ENCODE results near the gene RAET1E.
A peak's percentile ranks its signal among the peaks of the same experiment; 100 is the strongest.
"Not testable (repeated sequence)": the region's sequence is repeated elsewhere in the genome, so short reads cannot be mapped to it uniquely, and the experiment has no call there.

The RAET1E gene

GRCh38 chr6:149897015-149897697 is 757 bp downstream of the RAET1E start:
- Histone ChIP-seq H3K36me3 (ENCODE audit: control insufficient read depth, insufficient read depth, low read length, severe bottlenecking) (no peaks in the 10 kb centered on the region), H3K4me3 (ENCODE audit: low read length) (peak overlapping the region; percentile 82), H3K9me3 (ENCODE audit: control insufficient read depth, low read length) (no peaks in the 10 kb centered on the region), H3K27me3 (replicated peaks; ENCODE audit: control insufficient read depth, insufficient read depth, low read length) (no peaks in the 10 kb centered on the region), H3K4me1 (ENCODE audit: control insufficient read depth, insufficient read depth, low read length) (peaks cover 49% of the 10 kb centered on the region), H3K9ac (ENCODE audit: low read length) (peak overlapping the region; percentile 88)
- peak; percentile 96 for DNase-seq (ENCODE audit: low read depth)

- no peaks in the 10 kb centered on the region for H3K36me3 ChIP-seq (ENCODE audit: control insufficient read depth, insufficient read depth, low read length, severe bottlenecking)
- H3K4me1 ChIP-seq (ENCODE audit: control insufficient read depth, insufficient read depth, low read length) = peaks cover 49% of the 10 kb centered on the region
- DNase-seq (ENCODE audit: low read depth) = peak; percentile 13
- peak overlapping the region; percentile 88 for H3K9ac ChIP-seq (ENCODE audit: low read length)
- H3K9me3 ChIP-seq (ENCODE audit: control insufficient read depth, low read length) = no peaks in the 10 kb centered on the region
- peak overlapping the region; percentile 82 for H3K4me3 ChIP-seq (ENCODE audit: low read length)
- no peaks in the 10 kb centered on the region for H3K27me3 ChIP-seq (replicated peaks; ENCODE audit: control insufficient read depth, insufficient read depth, low read length)
These were observed 1.4 kb downstream of the RAET1E start for GRCh38 chr6:149896491-149896890.

- Histone ChIP-seq H3K4me3 (ENCODE audit: low read length) (peak overlapping the region; percentile 63), H3K9ac (ENCODE audit: low read length) (peak overlapping the region; percentile 88)
- DNase-seq (ENCODE audit: low read depth) = peak; percentile 18
These were observed 2.1 kb downstream of the RAET1E start for GRCh38 chr6:149895833-149896271.

GRCh38 chr6:149895048-149895590 is 2.8 kb downstream of the RAET1E start:
- Histone ChIP-seq H3K4me1 (ENCODE audit: control insufficient read depth, insufficient read depth, low read length) (peaks cover 60% of the 10 kb centered on the region), H3K9ac (ENCODE audit: low read length) (peak overlapping the region; percentile 81), H3K27me3 (replicated peaks; ENCODE audit: control insufficient read depth, insufficient read depth, low read length) (no peaks in the 10 kb centered on the region), H3K36me3 (ENCODE audit: control insufficient read depth, insufficient read depth, low read length, severe bottlenecking) (no peaks in the 10 kb centered on the region), H3K9me3 (ENCODE audit: control insufficient read depth, low read length) (no peaks in the 10 kb centered on the region), H3K4me3 (ENCODE audit: low read length) (peak overlapping the region; percentile 63)
- DNase-seq (ENCODE audit: low read depth) = peak; percentile 72

More at GRCh38 chr6:149895833-149896271, 2.1 kb downstream of the RAET1E start:
- no peaks in the 10 kb centered on the region for H3K36me3 ChIP-seq (ENCODE audit: control insufficient read depth, insufficient read depth, low read length, severe bottlenecking)
- no peaks in the 10 kb centered on the region for H3K27me3 ChIP-seq (replicated peaks; ENCODE audit: control insufficient read depth, insufficient read depth, low read length)
- H3K4me1 ChIP-seq (ENCODE audit: control insufficient read depth, insufficient read depth, low read length) = peaks cover 54% of the 10 kb centered on the region
- H3K9me3 ChIP-seq (ENCODE audit: control insufficient read depth, low read length) = no peaks in the 10 kb centered on the region

- H3K9ac ChIP-seq (ENCODE audit: low read length); H3K4me3 ChIP-seq (ENCODE audit: low read length); DNase-seq (ENCODE audit: low read depth); H3K36me3 ChIP-seq (ENCODE audit: control insufficient read depth, insufficient read depth, low read length, severe bottlenecking); H3K27me3 ChIP-seq (replicated peaks; ENCODE audit: control insufficient read depth, insufficient read depth, low read length); H3K9me3 ChIP-seq (ENCODE audit: control insufficient read depth, low read length): not testable (repeated sequence)
- H3K4me1 ChIP-seq (ENCODE audit: control insufficient read depth, insufficient read depth, low read length) = peaks cover 59% of the 10 kb centered on the region
These were observed 6.0 kb downstream of the RAET1E start for GRCh38 chr6:149891864-149892263.

- peaks cover 57% of the 10 kb centered on the region for H3K4me1 ChIP-seq (ENCODE audit: control insufficient read depth, insufficient read depth, low read length)
- H3K4me3 ChIP-seq (ENCODE audit: low read length) = no peak overlapping the region
- no peak overlapping the region for H3K9ac ChIP-seq (ENCODE audit: low read length)
- no peaks in the 10 kb centered on the region for H3K36me3 ChIP-seq (ENCODE audit: control insufficient read depth, insufficient read depth, low read length, severe bottlenecking)
- no peak for DNase-seq (ENCODE audit: low read depth)
- H3K27me3 ChIP-seq (replicated peaks; ENCODE audit: control insufficient read depth, insufficient read depth, low read length) = no peaks in the 10 kb centered on the region
- no peaks in the 10 kb centered on the region for H3K9me3 ChIP-seq (ENCODE audit: control insufficient read depth, low read length)
These were observed 6.7 kb downstream of the RAET1E start for GRCh38 chr6:149891259-149891658.

- Histone ChIP-seq H3K27me3 (replicated peaks; ENCODE audit: control insufficient read depth, insufficient read depth, low read length) (no peaks in the 10 kb centered on the region), H3K9ac (ENCODE audit: low read length) (no peak overlapping the region), H3K4me3 (ENCODE audit: low read length) (no peak overlapping the region), H3K36me3 (ENCODE audit: control insufficient read depth, insufficient read depth, low read length, severe bottlenecking) (no peaks in the 10 kb centered on the region), H3K4me1 (ENCODE audit: control insufficient read depth, insufficient read depth, low read length) (peaks cover 50% of the 10 kb centered on the region), H3K9me3 (ENCODE audit: control insufficient read depth, low read length) (no peaks in the 10 kb centered on the region)
- peak; percentile 42 for DNase-seq (ENCODE audit: low read depth)
These were observed 7.3 kb downstream of the RAET1E start for GRCh38 chr6:149890629-149891045.

- Histone ChIP-seq H3K4me3 (ENCODE audit: low read length) (no peak overlapping the region), H3K9me3 (ENCODE audit: control insufficient read depth, low read length) (no peaks in the 10 kb centered on the region), H3K9ac (ENCODE audit: low read length) (no peak overlapping the region), H3K27me3 (replicated peaks; ENCODE audit: control insufficient read depth, insufficient read depth, low read length) (no peaks in the 10 kb centered on the region), H3K4me1 (ENCODE audit: control insufficient read depth, insufficient read depth, low read length) (peaks cover 39% of the 10 kb centered on the region), H3K36me3 (ENCODE audit: control insufficient read depth, insufficient read depth, low read length, severe bottlenecking) (no peaks in the 10 kb centered on the region)
- DNase-seq (ENCODE audit: low read depth) = no peak
These were observed 8.6 kb downstream of the RAET1E start for GRCh38 chr6:149889326-149889725.

- peak; percentile 38 for DNase-seq (ENCODE audit: low read depth)
- peaks cover 45% of the 10 kb centered on the region for H3K4me1 ChIP-seq (ENCODE audit: control insufficient read depth, insufficient read depth, low read length)
- H3K9me3 ChIP-seq (ENCODE audit: control insufficient read depth, low read length) = no peaks in the 10 kb centered on the region
- H3K27me3 ChIP-seq (replicated peaks; ENCODE audit: control insufficient read depth, insufficient read depth, low read length) = no peaks in the 10 kb centered on the region
- no peak overlapping the region for H3K4me3 ChIP-seq (ENCODE audit: low read length)
- no peaks in the 10 kb centered on the region for H3K36me3 ChIP-seq (ENCODE audit: control insufficient read depth, insufficient read depth, low read length, severe bottlenecking)
- H3K9ac ChIP-seq (ENCODE audit: low read length) = peak overlapping the region; percentile 3
These were observed 9.3 kb downstream of the RAET1E start for GRCh38 chr6:149888659-149889058.

- Histone ChIP-seq H3K36me3 (ENCODE audit: control insufficient read depth, insufficient read depth, low read length, severe bottlenecking) (no peaks in the 10 kb centered on the region), H3K4me1 (ENCODE audit: control insufficient read depth, insufficient read depth, low read length) (peaks cover 45% of the 10 kb centered on the region)
These were observed 9.8 kb downstream of the RAET1E start for GRCh38 chr6:149888093-149888492.

GRCh38 chr6:149887343-149887742 is 10.6 kb downstream of the RAET1E start:
- peak; percentile 71 for DNase-seq (ENCODE audit: low read depth)
- Histone ChIP-seq H3K4me1 (ENCODE audit: control insufficient read depth, insufficient read depth, low read length) (peaks cover 45% of the 10 kb centered on the region), H3K36me3 (ENCODE audit: control insufficient read depth, insufficient read depth, low read length, severe bottlenecking) (no peaks in the 10 kb centered on the region), H3K27me3 (replicated peaks; ENCODE audit: control insufficient read depth, insufficient read depth, low read length) (no peaks in the 10 kb centered on the region), H3K9ac (ENCODE audit: low read length) (peak overlapping the region; percentile 3), H3K4me3 (ENCODE audit: low read length) (peak overlapping the region; percentile 3), H3K9me3 (ENCODE audit: control insufficient read depth, low read length) (no peaks in the 10 kb centered on the region)

More at GRCh38 chr6:149888093-149888492, 9.8 kb downstream of the RAET1E start:
- Histone ChIP-seq H3K9ac (ENCODE audit: low read length) (peak overlapping the region; percentile 3), H3K9me3 (ENCODE audit: control insufficient read depth, low read length) (no peaks in the 10 kb centered on the region), H3K4me3 (ENCODE audit: low read length) (peak overlapping the region; percentile 3), H3K27me3 (replicated peaks; ENCODE audit: control insufficient read depth, insufficient read depth, low read length) (no peaks in the 10 kb centered on the region)
- no peak for DNase-seq (ENCODE audit: low read depth)

All from adipocyte (in vitro differentiated cells).